ENCODE data around the gene HMGB1. TPM values are rescaled to one million over a fixed set of nuclear protein-coding genes. Genes with fewer than 3 reads are reported as not detected.

Gene HMGB1
- total and polyA plus RNA-seq, 2 of the 13 experiments (the other 11 are each of a cell fraction or from before 2014, with no cell fraction given): 115 to 584 TPM

- Histone ChIP-seq H3K4me2 (ENCODE audit: low read depth, low read length) (no peak overlapping the region), H3K27me3 (ENCODE audit: control insufficient read depth in 1 of 2, insufficient read depth in 2 of 2, low read length in 2 of 2) (no peaks in the 10 kb centered on the region), H3K9me3 (ENCODE audit: low read length) (no peaks in the 10 kb centered on the region), H3K9ac (ENCODE audit: insufficient read depth, low read depth, low read length) (no peak overlapping the region), H3K79me2 (ENCODE audit: insufficient read depth, low read length) (no peaks in the 10 kb centered on the region), H3K27ac (ENCODE audit: extremely low read length, insufficient read depth, low read length) (no peak overlapping the region), H2AFZ (ENCODE audit: low read length) (no peak overlapping the region), H3K4me1 (ENCODE audit: insufficient read depth, low read length) (no peaks in the 10 kb centered on the region), H3K36me3 (replicated peaks in 1 of 2; ENCODE audit: control insufficient read depth in 1 of 2, insufficient read depth in 2 of 2, low read length in 2 of 2) (no peaks in the 10 kb centered on the region), H4K20me1 (ENCODE audit: insufficient read depth, low read length) (no peaks in the 10 kb centered on the region), H3K4me3 (replicated peaks in 1 of 3; ENCODE audit: insufficient read depth in 1 of 3, low read depth in 2 of 3, low read length in 3 of 3) (no peak overlapping the region)
- no TSS peak for BruUV-seq (replicated peaks)
- FAIRE-seq: no peak
- ChIA-PET POLR2A (no interaction called here), CTCF (ENCODE audit: low intra/inter-chr PET ratio, low total read pairs) (no interaction called here)
- 8% methylated on average over 2 of the region's 2 CpGs for WGBS (ENCODE audit: low lambda C conversion rate)
- ATAC-seq: no peak
- intact Hi-C loops (cut with micrococcal nuclease; ENCODE audit: unreplicated experiment) (no loop called here), in situ Hi-C loops (cut with HindIII; ENCODE audit: extremely low pct_ligation_motif_present, low pct_unique_long_range_greater_than_20kb) (no loop called here)
- DNase-seq (ENCODE audit: low spot score): no peak
- no peak for TF ChIP-seq ZNF580 (CRISPR knock-in tag; IDR thresholded peaks at IDR 0.05; ENCODE audit: borderline replicate concordance, low read depth)
- no peak for TF ChIP-seq ZNF605 (CRISPR knock-in tag; IDR thresholded peaks at IDR 0.05)
- no peak for TF ChIP-seq CREB1 (IDR thresholded peaks at IDR 0.05)
- no peak for TF ChIP-seq CREB1 (CRISPR knock-in tag; IDR thresholded peaks at IDR 0.05)
- TF ChIP-seq ZNF44 (CRISPR knock-in tag; IDR thresholded peaks at IDR 0.05): no peak
- TF ChIP-seq SIN3A (IDR thresholded peaks at IDR 0.05; ENCODE audit: borderline replicate concordance, low read depth, low read length): no peak
- TF ChIP-seq U2AF1 (optimal IDR thresholded peaks at IDR 0.05; ENCODE audit: low read depth, low read length): no peak
- TF ChIP-seq ZNF138 (CRISPR knock-in tag; IDR thresholded peaks at IDR 0.05; ENCODE audit: low read depth): no peak
- no peak for TF ChIP-seq ZNF441 (CRISPR knock-in tag; IDR thresholded peaks at IDR 0.05; ENCODE audit: borderline replicate concordance)
- TF ChIP-seq SALL1 (CRISPR knock-in tag; IDR thresholded peaks at IDR 0.05): no peak
- no peak for TF ChIP-seq SMYD3 (CRISPR knock-in tag; IDR thresholded peaks at IDR 0.05)
- TF ChIP-seq ZBTB14 (CRISPR knock-in tag; IDR thresholded peaks at IDR 0.05): no peak
- no peak for TF ChIP-seq STAG1 (CRISPR knock-in tag; IDR thresholded peaks at IDR 0.05)
- no peak for TF ChIP-seq ZNF367 (CRISPR knock-in tag; IDR thresholded peaks at IDR 0.05; ENCODE audit: borderline replicate concordance)
- no peak for TF ChIP-seq ZNF552 (CRISPR knock-in tag; IDR thresholded peaks at IDR 0.05; ENCODE audit: borderline replicate concordance)
- no peak for TF ChIP-seq NR2C2 (CRISPR knock-in tag; IDR thresholded peaks at IDR 0.05; ENCODE audit: borderline replicate concordance)
- TF ChIP-seq PLRG1 (conservative IDR thresholded peaks at IDR 0.05): no peak
- TF ChIP-seq ZBTB33 (CRISPR knock-in tag; IDR thresholded peaks at IDR 0.05): no peak
- no peak for TF ChIP-seq ZNF362 (CRISPR knock-in tag; IDR thresholded peaks at IDR 0.05; ENCODE audit: borderline replicate concordance)
Measured at GRCh38 chr13:30495746-30496145, 30.0 kb upstream of the HMGB1 start.

All from HepG2 (cell line).